Neuron (in vitro differentiated cells): ENCODE data around the gene PRKCE.

Source experiments
- H2AFZ ChIP-seq: one replicate; pipeline ENCODE4 v1.6.1; 2013; ENCODE audit warnings: low read depth, mild to moderate bottlenecking, inconsistent platforms, low read length, moderate library complexity
- H3K27me3 ChIP-seq: one replicate; pipeline ENCODE4 v1.6.1; 2013; ENCODE audit warnings: low read length; ENCODE audit not compliant: insufficient read depth
- H3K36me3 ChIP-seq: one replicate; pipeline ENCODE4 v1.6.1; 2013; ENCODE audit warnings: low read length; ENCODE audit not compliant: insufficient read depth
- H3K4me1 ChIP-seq: one replicate; pipeline ENCODE4 v1.6.1; 2013; ENCODE audit warnings: low read length; ENCODE audit not compliant: insufficient read depth
- H3K4me3 ChIP-seq: 2 replicates; pipeline ENCODE4 v1.5.1; 2013; ENCODE audit warnings: mild to moderate bottlenecking, low read length, moderate library complexity
- H3K9me3 ChIP-seq: one replicate; pipeline ENCODE4 v1.6.1; 2013; ENCODE audit warnings: low read length

PRKCE gene

GRCh38 chr2:45980161-45980865, 328.8 kb downstream of the PRKCE start:
- Histone ChIP-seq H3K4me3 (no peak overlapping the region), H3K4me1 (no peaks in the 10 kb centered on the region), H3K36me3 (no peaks in the 10 kb centered on the region), H2AFZ (no peak overlapping the region), H3K27me3 (no peaks in the 10 kb centered on the region), H3K9me3 (no peaks in the 10 kb centered on the region)

- Histone ChIP-seq H3K36me3 (no peaks in the 10 kb centered on the region), H2AFZ (no peak overlapping the region), H3K9me3 (no peaks in the 10 kb centered on the region), H3K4me3 (no peak overlapping the region), H3K27me3 (no peaks in the 10 kb centered on the region), H3K4me1 (no peaks in the 10 kb centered on the region)
Observed at GRCh38 chr2:45981384-45981930, 330.0 kb downstream of the PRKCE start.

DNA sequence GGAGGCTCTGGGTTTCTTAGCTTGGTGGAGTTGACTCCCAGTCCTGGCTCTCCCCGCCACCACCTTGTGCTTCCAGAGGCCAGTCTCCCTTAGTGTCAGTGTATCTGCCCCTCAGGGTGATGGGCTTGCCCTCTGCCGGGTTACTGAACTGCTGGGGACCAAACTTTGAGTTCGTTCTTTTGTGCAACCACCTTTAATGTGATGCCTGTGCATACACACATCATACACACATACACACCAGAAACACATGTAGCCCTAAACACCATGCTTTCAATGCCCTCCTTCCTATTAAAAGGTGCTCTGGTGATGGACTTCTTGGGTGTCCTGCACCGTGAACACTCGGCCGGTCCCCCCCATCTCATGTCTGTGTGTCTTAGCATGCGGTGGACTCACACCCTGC, 330.6 kb downstream of the PRKCE start:
- H2AFZ ChIP-seq: no peak overlapping the region
- H3K4me3 ChIP-seq: no peak overlapping the region
- no peaks in the 10 kb centered on the region for H3K9me3 ChIP-seq
- no peaks in the 10 kb centered on the region for H3K36me3 ChIP-seq
- H3K27me3 ChIP-seq: no peaks in the 10 kb centered on the region
- H3K4me1 ChIP-seq: no peaks in the 10 kb centered on the region

DNA sequence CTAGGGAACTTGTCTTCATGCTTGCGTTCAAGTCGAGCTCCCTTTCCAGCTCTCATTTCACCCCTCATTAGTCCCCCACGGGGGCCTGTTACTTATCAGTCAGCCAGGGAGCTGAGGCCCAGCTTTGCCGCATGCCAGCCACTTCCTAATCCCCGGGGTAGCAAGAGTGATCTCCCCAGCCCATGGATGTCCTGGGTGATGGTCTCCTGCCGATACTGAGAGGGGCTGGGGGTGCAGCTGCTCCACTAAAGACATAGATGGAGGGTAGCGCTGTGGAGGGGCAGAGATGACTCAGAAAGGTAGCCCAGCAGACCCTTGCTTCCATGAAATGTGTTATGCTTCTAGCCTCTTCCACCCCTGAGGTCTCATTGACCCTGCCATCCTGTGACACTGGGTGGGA, 331.7 kb downstream of the PRKCE start:
- Histone ChIP-seq H3K4me1 (no peaks in the 10 kb centered on the region), H3K9me3 (no peaks in the 10 kb centered on the region), H3K36me3 (no peaks in the 10 kb centered on the region), H3K4me3 (no peak overlapping the region), H2AFZ (no peak overlapping the region), H3K27me3 (no peaks in the 10 kb centered on the region)

GRCh38 chr2:45984366-45984765, 332.9 kb downstream of the PRKCE start:
- Histone ChIP-seq H3K36me3 (no peaks in the 10 kb centered on the region), H3K27me3 (no peaks in the 10 kb centered on the region), H3K9me3 (no peaks in the 10 kb centered on the region), H3K4me3 (no peak overlapping the region), H2AFZ (no peak overlapping the region), H3K4me1 (no peaks in the 10 kb centered on the region)

GRCh38 chr2:45984896-45985473, 333.5 kb downstream of the PRKCE start:
- Histone ChIP-seq H3K9me3 (no peaks in the 10 kb centered on the region), H2AFZ (no peak overlapping the region), H3K27me3 (no peaks in the 10 kb centered on the region), H3K36me3 (no peaks in the 10 kb centered on the region), H3K4me1 (no peaks in the 10 kb centered on the region), H3K4me3 (no peak overlapping the region)

DNA sequence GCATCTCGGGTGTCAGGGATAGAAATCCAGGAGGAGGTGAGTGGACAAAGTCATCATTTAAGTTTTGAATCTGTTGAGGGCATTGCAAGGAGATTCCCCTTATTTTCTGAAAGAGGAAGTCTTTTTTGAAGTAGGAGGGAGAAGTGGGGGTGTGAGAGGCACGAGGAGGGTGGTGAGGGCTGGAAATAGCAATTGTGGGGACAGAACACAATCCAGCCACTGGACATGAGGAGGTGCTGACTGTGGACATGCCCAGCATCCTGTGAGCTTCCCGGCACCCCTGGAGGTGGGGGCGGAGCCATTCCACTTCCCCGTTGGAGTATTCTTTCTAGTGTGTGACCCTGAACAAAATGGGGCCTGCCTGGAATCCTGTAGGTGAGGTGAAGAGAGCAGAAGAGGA, 335.0 kb downstream of the PRKCE start:
- no peaks in the 10 kb centered on the region for H3K9me3 ChIP-seq
- no peak overlapping the region for H3K4me3 ChIP-seq
- no peaks in the 10 kb centered on the region for H3K36me3 ChIP-seq
- H3K27me3 ChIP-seq: no peaks in the 10 kb centered on the region
- H2AFZ ChIP-seq: no peak overlapping the region
- H3K4me1 ChIP-seq: no peaks in the 10 kb centered on the region

- H2AFZ ChIP-seq: no peak overlapping the region
- H3K4me1 ChIP-seq: no peaks in the 10 kb centered on the region
- H3K36me3 ChIP-seq: no peaks in the 10 kb centered on the region
- no peaks in the 10 kb centered on the region for H3K27me3 ChIP-seq
- H3K9me3 ChIP-seq: no peaks in the 10 kb centered on the region
- H3K4me3 ChIP-seq: no peak overlapping the region
Observed at GRCh38 chr2:45987856-45988255, 336.4 kb downstream of the PRKCE start.

DNA sequence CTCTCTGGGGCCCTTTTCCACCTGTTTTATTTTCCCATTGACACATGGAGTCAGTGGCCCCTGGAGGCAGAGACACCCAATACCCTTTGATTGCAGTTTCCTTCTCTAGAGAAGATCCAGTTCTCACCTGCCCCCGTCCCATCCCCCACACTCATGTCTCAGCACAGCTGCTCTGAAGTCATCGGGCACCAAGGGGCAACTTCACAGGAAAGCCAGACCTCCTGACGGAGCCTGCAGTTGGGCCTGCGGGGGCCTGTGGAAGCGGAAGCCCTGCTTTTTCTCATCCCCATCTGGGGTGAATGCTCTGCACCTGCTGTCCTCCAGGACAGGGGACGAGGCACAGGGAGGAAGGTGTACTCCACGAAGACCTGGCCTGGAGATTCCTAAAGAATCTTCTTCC, 337.4 kb downstream of the PRKCE start:
- Histone ChIP-seq H3K9me3 (no peaks in the 10 kb centered on the region), H3K27me3 (no peaks in the 10 kb centered on the region), H3K4me1 (no peaks in the 10 kb centered on the region), H3K4me3 (no peak overlapping the region), H3K36me3 (no peaks in the 10 kb centered on the region), H2AFZ (no peak overlapping the region)

DNA sequence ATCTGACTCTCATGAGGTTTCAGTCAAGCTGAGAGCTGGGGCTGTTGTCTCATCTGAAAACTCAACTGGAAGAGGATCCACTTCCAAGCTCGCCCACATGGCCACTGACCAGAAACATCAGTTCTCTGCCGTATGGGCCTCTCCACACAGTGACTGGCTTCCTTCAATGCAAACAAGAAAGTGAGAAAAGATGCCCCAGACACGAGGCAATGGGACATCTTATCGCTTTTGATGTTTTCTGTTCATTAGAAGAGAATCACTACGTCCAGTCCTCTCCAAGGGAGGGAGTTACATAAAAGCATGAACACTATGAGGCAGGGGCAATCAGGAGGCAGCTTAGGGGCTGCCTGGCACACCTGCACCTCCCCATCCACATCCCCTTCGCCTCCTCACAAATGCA, 338.7 kb downstream of the PRKCE start:
- no peaks in the 10 kb centered on the region for H3K36me3 ChIP-seq
- no peaks in the 10 kb centered on the region for H3K4me1 ChIP-seq
- no peaks in the 10 kb centered on the region for H3K9me3 ChIP-seq
- no peak overlapping the region for H3K4me3 ChIP-seq
- no peak overlapping the region for H2AFZ ChIP-seq
- H3K27me3 ChIP-seq: no peaks in the 10 kb centered on the region

- no peak overlapping the region for H2AFZ ChIP-seq
- H3K27me3 ChIP-seq: no peaks in the 10 kb centered on the region
- H3K36me3 ChIP-seq: no peaks in the 10 kb centered on the region
- H3K4me1 ChIP-seq: no peaks in the 10 kb centered on the region
- no peaks in the 10 kb centered on the region for H3K9me3 ChIP-seq
- no peak overlapping the region for H3K4me3 ChIP-seq
Observed at GRCh38 chr2:45992021-45992740, 340.7 kb downstream of the PRKCE start.

- H3K9me3 ChIP-seq: no peaks in the 10 kb centered on the region
- H3K4me3 ChIP-seq: no peak overlapping the region
- no peaks in the 10 kb centered on the region for H3K27me3 ChIP-seq
- H3K36me3 ChIP-seq: no peaks in the 10 kb centered on the region
- H3K4me1 ChIP-seq: no peaks in the 10 kb centered on the region
- H2AFZ ChIP-seq: no peak overlapping the region
Observed at GRCh38 chr2:45992741-45993475, 341.4 kb downstream of the PRKCE start.

GRCh38 chr2:45993476-45993991, 342.1 kb downstream of the PRKCE start:
- no peaks in the 10 kb centered on the region for H3K36me3 ChIP-seq
- no peak overlapping the region for H3K4me3 ChIP-seq
- H3K9me3 ChIP-seq: no peaks in the 10 kb centered on the region
- H2AFZ ChIP-seq: no peak overlapping the region
- no peaks in the 10 kb centered on the region for H3K27me3 ChIP-seq
- no peaks in the 10 kb centered on the region for H3K4me1 ChIP-seq
